Suprapubic skin (tissue), 4 donors: ENCODE data around the gene MPZL2.

Source experiments
- CTCF ChIP-seq, 2 donors: fragments of 200-600 bp in 1 of 2; fragments of 450-650 bp in 1 of 2; sonication (generic) in 1 of 2; IDR thresholded peaks; one replicate each; pipeline ENCODE4 v1.5.1; 2016 to 2019; ENCODE audit warnings: antibody characterized with exemption in 2 of 2, mild to moderate bottlenecking in 1 of 2, moderate library complexity in 1 of 2
- POLR2A ChIP-seq, 2 donors: fragments of 450-650 bp; IDR thresholded peaks; one replicate each; pipeline ENCODE4 v1.6.1; 2017; ENCODE audit warnings: antibody characterized with exemption in 2 of 2, mild to moderate bottlenecking in 2 of 2, moderate library complexity in 2 of 2
- POLR2AphosphoS5 ChIP-seq, 3 donors: sonication (generic); formaldehyde crosslinking; IDR thresholded peaks; one replicate each; pipeline ENCODE4 v1.6.1; 2017; ENCODE audit warnings: antibody characterized with exemption in 3 of 3

- TF ChIP-seq POLR2A (IDR thresholded peaks at IDR 0.05) (no peak), CTCF (IDR thresholded peaks at IDR 0.05) (no peak), POLR2AphosphoS5 (IDR thresholded peaks at IDR 0.05) (no peak)
Measured at GRCh38 chr11:118215262-118215661, 48.8 kb downstream of the MPZL2 start.
